Central memory CD4-positive, alpha-beta T cell (primary cell): ENCODE measurements around the gene CACNA1H.

ENCODE experiments used
- DNase-seq: peaks from one replicate; pipeline ENCODE4 v3.0.0; 2022

Gene CACNA1H

GRCh38 chr16:1159325-1159972 is 6.5 kb downstream of the CACNA1H start:
- no peak for DNase-seq

- DNase-seq, result no peak
These were observed 7.3 kb downstream of the CACNA1H start for GRCh38 chr16:1159973-1160772.

DNA sequence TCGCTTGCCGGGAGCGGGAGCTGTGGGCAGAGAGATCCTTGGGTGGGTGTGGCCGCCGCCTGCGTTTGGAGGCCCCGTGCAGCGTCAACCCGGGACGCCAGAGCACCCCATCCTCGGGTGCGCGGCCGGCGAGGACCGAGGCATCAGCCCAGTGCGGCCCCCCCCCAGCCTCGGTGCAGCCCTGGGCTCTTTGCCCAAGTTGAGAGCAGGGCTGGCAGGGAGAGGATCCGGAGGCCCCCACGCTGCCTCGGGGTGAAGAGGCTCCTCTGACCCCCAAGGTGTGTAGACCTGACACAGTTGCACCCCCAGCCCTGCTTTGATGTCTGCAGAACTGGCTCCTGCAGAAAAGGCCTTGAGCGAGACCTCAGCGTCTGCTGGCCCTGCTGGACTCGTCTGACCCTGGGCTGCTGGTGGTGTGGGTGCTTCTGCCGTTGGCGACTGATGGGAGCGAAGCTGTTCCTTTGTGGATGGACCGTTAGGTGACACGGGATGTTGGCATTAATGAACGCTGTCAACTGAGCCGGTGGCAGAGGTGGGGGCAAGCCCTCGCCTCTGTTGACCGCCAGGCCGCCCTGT is 8.0 kb downstream of the CACNA1H start:
- no peak for DNase-seq

DNA sequence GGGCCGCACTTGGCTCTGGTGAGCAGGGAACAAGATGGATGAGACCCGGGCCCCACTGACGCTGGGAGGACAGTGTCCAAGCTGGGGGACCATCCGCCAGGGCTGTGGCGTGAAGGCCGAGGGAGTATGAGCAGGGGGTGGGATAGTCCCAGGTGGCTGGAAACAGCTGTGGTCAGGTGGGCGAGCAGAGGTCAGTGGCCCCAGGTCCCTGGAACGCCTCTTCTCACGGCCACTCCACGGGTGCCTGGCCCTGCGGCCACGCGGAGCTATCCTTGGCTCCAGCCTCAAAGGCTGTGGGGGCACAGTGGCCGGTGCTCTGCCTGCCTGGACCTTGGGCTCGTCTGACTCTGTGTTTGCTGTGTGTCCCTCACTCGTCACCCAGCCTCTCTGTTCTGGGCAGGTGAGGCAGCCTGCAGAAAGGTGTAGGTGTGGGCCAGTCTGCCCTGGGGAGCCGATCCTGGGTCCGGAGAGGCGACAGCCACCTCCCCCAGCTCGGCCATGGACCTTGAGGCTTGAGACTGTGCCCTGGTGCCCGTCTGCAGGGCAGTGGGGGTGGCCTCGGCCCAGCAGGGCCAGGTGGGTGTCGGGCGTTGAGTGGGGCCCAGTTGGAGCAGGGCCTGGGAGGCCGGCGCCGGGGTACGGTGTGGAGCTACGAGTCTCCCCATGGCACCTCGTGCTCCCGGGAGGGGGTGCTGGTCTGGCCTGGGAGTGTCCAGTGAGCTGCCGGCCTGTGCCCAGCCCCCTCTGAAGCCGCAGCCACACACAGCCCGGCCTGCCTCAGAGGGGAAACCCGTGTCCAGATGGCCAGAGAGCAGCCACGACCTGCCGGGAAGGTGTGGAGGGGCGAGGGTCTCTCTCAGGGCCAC is 10.0 kb downstream of the CACNA1H start:
- DNase-seq, result no peak

- DNase-seq, result no peak
These were observed 10.7 kb downstream of the CACNA1H start for GRCh38 chr16:1163567-1164055.

DNA sequence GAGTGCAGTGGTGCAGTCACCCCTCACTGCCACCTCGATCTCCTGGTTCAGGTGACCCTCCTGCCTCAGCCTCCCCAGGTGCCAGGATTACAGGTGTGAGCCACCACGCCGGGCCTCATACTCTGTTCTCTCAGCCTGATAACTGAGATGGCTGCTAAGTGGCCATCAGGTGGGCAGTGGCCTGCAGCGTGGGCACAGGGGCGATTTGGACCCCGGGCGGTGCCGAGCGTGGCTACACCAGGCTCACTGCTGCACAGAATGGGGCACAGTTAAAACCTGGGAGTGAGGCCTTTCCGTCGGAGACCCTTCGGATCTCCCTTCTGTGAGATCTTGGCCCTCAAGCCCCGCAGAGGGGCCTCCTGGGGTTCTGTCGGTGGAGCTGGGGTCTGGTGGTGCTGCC is 11.5 kb downstream of the CACNA1H start:
- no peak for DNase-seq

DNA sequence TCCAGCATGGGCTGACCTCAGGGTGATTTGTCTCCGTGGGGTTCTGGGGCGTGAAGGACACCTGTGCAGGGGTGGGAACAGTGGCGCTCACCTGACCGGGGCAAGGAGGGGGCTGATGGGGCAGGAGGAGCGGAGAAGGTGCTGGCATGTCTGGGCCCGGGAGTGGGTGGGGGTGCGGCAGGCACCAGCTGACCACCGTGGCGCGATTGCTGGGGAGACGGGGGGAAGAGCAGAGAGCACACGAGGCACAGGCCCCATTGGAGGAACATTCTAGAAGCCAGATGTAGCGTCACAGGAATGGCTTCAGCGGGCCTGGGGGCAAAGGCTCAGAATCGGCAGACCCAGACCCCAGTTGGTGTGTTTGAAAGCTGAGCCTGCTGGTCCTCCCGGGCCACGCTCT is 12.1 kb downstream of the CACNA1H start:
- no peak for DNase-seq

GRCh38 chr16:1165511-1165910 is 12.6 kb downstream of the CACNA1H start:
- DNase-seq, result no peak

DNA sequence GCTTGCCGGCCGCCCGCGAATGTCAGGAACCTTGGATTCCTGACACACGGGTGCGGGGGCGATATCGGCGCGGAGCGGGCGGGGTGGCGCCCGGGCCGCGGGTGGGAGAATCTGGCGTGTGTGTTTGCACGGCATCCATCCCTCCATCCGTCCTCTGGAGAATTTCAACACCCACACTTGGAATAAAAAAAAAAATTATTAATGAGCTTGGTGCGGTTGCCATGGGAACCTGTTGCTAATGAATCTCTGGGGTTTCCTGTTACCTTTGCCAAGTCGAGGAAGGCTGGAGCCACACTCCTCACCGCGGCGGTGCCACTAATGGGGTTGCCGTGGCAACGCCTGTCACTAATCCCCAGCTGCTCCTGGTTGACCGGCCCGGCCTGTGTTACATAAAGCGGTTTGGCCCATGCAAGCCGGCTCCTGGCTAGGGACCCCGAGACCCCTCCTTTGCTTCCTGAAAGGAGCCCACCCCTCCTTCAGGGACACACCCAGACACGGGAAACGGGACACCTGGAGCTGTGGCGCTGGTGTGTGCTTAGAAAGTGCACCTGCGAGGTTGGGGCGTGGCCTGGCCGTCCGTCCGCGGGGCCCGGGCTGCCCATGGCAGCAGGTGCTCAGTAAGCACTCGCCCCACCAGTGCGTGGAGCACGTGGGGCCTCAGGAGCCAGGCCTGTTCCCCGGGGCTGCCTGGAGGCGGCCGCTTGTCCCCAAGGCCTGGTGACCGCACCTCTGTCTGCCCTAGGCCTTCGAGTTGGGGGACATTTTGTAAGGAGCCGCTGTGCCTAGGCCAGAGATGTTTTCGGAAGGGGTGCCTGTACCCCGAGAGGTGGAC is 14.6 kb downstream of the CACNA1H start:
- DNase-seq, result no peak

DNA sequence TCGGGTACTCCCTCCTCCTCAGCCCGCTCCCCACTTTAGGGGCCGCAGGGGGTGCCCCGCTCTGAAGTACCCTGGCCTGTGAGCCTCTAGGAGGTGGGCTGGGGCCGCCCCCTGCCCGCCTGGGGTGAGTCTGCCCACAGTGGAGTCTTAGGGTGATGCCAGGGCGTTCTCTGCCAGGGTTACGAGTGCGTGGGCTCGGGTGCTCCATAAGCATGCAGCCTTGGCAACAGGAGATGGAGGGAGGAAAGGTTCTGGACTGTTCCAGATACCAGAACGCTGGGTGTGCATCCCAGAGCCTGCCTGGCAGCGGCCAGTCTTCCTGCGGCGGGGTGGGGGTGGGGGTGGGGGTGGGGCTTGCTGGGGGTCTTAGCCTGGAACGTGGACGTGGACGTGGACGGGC is 15.9 kb downstream of the CACNA1H start:
- DNase-seq, result no peak

DNA sequence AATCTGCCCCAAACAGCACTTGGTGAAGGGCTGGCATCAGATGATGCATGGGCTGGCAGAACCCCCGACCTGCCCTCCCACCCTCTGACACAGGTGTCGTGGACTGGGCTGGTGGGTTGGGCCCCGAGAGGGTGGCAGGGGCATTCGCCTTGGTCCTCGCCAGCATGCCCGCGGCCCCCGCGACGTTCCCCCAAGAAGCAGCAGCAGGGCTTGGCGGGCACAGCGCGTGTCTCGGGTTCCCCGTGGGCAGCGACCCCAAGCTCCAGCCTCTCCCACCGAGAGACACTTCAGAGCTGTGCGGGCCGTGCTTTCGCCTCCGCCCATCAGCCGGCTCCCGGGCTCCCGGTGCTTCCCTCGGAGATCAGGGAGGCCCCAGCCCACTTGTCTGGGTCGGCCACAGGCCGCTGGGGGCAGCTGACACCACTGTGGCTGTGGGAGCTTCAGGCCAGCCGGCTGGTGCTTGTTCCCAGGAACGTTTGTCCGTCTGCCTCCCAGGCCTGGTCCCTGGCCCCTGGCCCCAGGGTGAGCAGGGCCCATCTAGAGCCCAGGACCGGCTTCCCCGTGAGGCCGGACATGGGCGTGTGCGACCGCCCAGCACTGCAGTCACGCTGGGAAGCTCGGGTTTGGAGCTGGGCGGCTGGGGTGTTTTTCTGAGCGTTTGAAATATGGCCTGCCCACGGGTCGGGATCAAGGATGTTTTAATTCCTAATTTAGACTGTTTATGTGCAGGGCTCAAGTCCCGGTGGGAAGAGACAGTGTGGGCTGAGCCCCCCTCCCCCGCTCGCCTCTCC is 16.6 kb downstream of the CACNA1H start:
- no peak for DNase-seq

DNA sequence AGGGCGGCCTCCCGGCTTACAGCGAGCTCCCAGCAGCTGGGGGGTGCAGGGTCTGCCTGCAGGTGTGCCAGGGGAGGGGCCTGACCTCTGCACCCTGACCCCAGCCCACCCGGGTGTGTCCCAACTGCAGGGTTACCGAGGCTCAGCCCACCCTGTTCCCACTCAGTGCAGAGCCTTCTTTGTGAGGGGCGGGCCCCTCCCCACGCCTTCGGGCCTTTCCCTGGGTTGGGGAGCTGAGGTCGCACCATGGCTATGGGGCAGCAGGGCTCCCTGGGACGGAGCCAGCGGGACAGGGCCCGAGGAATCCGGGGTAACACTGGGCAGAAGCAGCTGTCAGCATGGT is 17.1 kb downstream of the CACNA1H start:
- no peak for DNase-seq

- DNase-seq, result no peak
These were observed 18.1 kb downstream of the CACNA1H start for GRCh38 chr16:1171001-1171400.

- DNase-seq, result no peak
These were observed 19.0 kb downstream of the CACNA1H start for GRCh38 chr16:1171854-1172428.

DNA sequence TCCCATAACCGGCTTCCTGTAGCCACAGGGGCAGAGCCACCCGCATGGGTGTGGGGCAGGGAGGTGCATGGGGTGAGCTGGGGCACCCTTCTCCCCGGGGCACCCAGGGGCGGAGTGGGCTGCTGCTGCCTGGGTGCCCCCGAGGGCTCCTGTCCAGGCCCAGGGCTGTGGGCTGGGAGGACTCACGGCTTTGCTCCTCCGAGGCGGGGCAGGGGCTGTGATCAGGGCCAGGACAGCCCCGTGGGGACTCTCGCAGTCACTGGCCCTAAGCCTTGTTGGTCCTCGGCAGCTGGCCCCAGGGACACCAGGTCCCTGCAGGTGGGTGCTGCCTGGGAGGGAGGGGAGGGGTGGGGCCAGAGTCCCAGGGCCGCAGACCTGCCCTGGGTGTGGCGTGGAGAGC is 19.7 kb downstream of the CACNA1H start:
- no peak for DNase-seq

DNA sequence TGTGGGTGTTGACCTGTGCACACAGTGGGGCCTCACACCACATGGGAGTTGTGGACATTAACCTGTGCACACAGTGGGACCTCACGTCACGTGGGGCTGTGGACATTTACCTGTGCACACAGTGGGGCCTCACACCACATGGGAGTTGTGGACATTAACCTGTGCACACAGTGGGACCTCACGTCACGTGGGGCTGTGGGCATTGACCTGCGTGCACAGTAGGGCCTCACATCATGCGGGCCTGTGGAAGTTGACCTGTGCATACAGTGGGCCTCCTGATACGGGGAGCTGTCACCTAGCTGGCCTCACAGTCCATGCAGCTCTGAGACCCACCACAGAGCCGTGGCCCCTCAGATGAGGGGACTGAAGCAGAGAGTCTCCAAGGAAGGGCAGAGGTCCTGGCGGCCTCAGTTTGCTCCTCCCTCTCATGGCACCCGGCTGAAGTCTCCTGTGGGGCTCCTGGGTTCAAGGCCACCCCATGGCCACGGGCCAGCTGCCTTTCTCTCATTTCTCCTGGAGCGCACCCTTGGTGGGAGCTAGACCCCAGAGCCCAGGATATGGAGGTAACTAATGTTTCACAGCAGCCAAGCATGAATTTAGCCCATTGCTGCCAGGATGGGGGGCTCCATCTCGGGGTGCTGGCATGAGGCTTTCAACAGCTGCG is 21.0 kb downstream of the CACNA1H start:
- DNase-seq, result no peak

GRCh38 chr16:1174477-1175357 is 21.8 kb downstream of the CACNA1H start:
- DNase-seq, result no peak

GRCh38 chr16:1175566-1176279 is 22.8 kb downstream of the CACNA1H start:
- no peak for DNase-seq
